Naive thymus-derived CD4-positive, alpha-beta T cell (primary cell): ENCODE results near the gene CORO2B. TPM values are rescaled to one million over a fixed set of nuclear protein-coding genes. Genes with fewer than 3 reads are reported as not detected.

Source experiments
- ATAC-seq: fragments of 150-1000 bp; cut with Tn5 transposase; 2 replicates; pipeline ENCODE4 v1.10.0; 2021; ENCODE audit warnings: mild to moderate bottlenecking, moderate library complexity
- CTCF ChIA-PET: fragments of 350-600 bp; sonication (Branson Sonifier 250); formaldehyde crosslinking; loops from one replicate; lab custom pipeline; 2021; ENCODE audit warnings: antibody characterized with exemption; lab: Charles Lee
- POLR2A ChIA-PET: fragments of 350-600 bp; sonication (Branson Sonifier 250); formaldehyde crosslinking; loops from one replicate; lab custom pipeline; 2021; ENCODE audit warnings: antibody characterized with exemption, inconsistent platforms; lab: Charles Lee
- DNase-seq, 9 donors: peaks; one replicate each; pipeline versions ENCODE4 v3.0.0 to v3.0.0-alpha.2; 2020 to 2022; ENCODE audit warnings: mixed read lengths in 1 of 9
- H3K27ac ChIP-seq: one replicate; pipeline ENCODE4 v1.7.0; 2013; ENCODE audit warnings: mild to moderate bottlenecking, low read depth, low read length, moderate library complexity
- H3K27me3 ChIP-seq, 2 donors: one replicate each; pipeline ENCODE4 v1.7.0; 2013; ENCODE audit warnings: low read length in 2 of 2, mild to moderate bottlenecking in 2 of 2, moderate library complexity in 2 of 2; ENCODE audit not compliant: control insufficient read depth in 2 of 2, insufficient read depth in 2 of 2
- H3K36me3 ChIP-seq, 3 experiments: 1 replicate in 2 of 3; 2 replicates in 1 of 3; pipeline ENCODE4 v1.7.0; 2013; ENCODE audit warnings: low read length in 3 of 3, mild to moderate bottlenecking in 3 of 3, moderate library complexity in 1 of 3; ENCODE audit not compliant: insufficient read depth in 3 of 3, control insufficient read depth in 2 of 3
- H3K4me1 ChIP-seq, 2 donors: one replicate each; pipeline ENCODE4 v1.7.0; 2013; ENCODE audit warnings: low read length in 2 of 2, mild to moderate bottlenecking in 2 of 2, moderate library complexity in 1 of 2; ENCODE audit not compliant: control insufficient read depth in 2 of 2, insufficient read depth in 2 of 2
- H3K4me3 ChIP-seq: 2 replicates; pipeline ENCODE4 v1.7.0; 2013; ENCODE audit warnings: mild to moderate bottlenecking, low read length
- H3K9me3 ChIP-seq, 3 experiments: 1 replicate in 2 of 3; 2 replicates in 1 of 3; pipeline ENCODE4 v1.7.0; 2013; ENCODE audit warnings: low read length in 3 of 3; ENCODE audit not compliant: control insufficient read depth in 2 of 3
- H3K27ac Mint-ChIP-seq, 9 donors: one replicate each; pipeline ENCODE4 v1.8.0; 2020 to 2022; ENCODE audit warnings: mixed read lengths in 9 of 9, mild to moderate bottlenecking in 8 of 9, moderate library complexity in 5 of 9, inconsistent platforms in 2 of 9
- H3K27me3 Mint-ChIP-seq, 5 donors: one replicate each; pipeline ENCODE4 v1.8.0; 2021 to 2022; ENCODE audit warnings: mixed read lengths in 5 of 5, mild to moderate bottlenecking in 1 of 5
- H3K36me3 Mint-ChIP-seq, 5 donors: one replicate each; pipeline ENCODE4 v1.8.0; 2020 to 2022; ENCODE audit warnings: mixed read lengths in 5 of 5, mild to moderate bottlenecking in 3 of 5, inconsistent platforms in 1 of 5
- H3K4me1 Mint-ChIP-seq, 7 donors: one replicate each; pipeline ENCODE4 v1.8.0; 2020 to 2022; ENCODE audit warnings: mixed read lengths in 7 of 7, mild to moderate bottlenecking in 3 of 7, inconsistent platforms in 1 of 7
- H3K4me3 Mint-ChIP-seq, 10 donors: one replicate each; pipeline ENCODE4 v1.8.0; 2020 to 2022; ENCODE audit warnings: mild to moderate bottlenecking in 10 of 10, mixed read lengths in 10 of 10, moderate library complexity in 6 of 10, inconsistent platforms in 2 of 10
- H3K9me3 Mint-ChIP-seq, 11 donors: one replicate each; pipeline ENCODE4 v1.8.0; 2020 to 2022; ENCODE audit warnings: mixed read lengths in 11 of 11, mild to moderate bottlenecking in 4 of 11, inconsistent platforms in 1 of 11, moderate library complexity in 1 of 11
- intact Hi-C, 2 donors: fragments of 100-400 bp; cut with micrococcal nuclease; formaldehyde crosslinking; loops; one replicate each; pipeline ENCODE4 v1.15.1; 2023
- polyA plus RNA-seq, 2 donors: library from polyadenylated mRNA; unstranded; fragments of 300-500 nt; fragmentation: Illumina TruSeq; gene quantifications; one replicate each; pipeline ENCODE4 v1.2.3, GENCODE V29; 2021
- total RNA-seq, 6 experiments: library from RNA in 5 of 6; stranded (reverse) in 5 of 6; gene quantifications; 1 replicate in 5 of 6; 2 replicates in 1 of 6; pipeline ENCODE4 v1.2.3 and lab custom pipeline; 2021 to 2026

Gene CORO2B
- total and polyA plus RNA-seq, 7 experiments from 2014 or later, result 0.15 TPM; not detected in 6

DNA sequence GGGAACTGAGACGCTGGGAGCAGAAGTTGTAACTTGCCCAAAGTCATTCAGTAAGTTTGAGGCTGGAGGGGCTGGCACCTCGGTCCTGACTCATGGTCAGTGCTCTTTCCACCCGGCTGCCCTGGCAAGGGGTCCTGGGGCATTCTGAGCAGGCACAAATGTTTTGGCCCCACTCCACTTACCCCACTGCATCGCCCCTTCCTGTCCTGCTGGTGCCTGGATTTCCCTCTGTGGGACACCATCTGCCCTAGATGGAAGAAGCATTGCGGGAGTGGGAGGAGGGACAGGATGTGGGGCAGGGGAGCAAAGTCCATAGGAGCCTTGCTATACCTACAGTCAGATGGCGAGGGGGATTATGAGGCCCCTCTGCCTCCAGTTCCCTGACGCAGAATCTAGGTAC, 4.5 kb downstream of the CORO2B start:
- Histone ChIP-seq H3K9me3 (no peaks in the 10 kb centered on the region), H3K4me1 (no peaks in the 10 kb centered on the region), H3K36me3 (no peaks in the 10 kb centered on the region), H3K4me3 (no peak overlapping the region), H3K27ac (no peak overlapping the region), H3K27me3 (peaks cover 0 to 2% of the 10 kb centered on the region in 2 donors)
- H3K4me3 Mint-ChIP-seq, result no peak overlapping the region
- ChIA-PET CTCF (no interaction called here), POLR2A (no interaction called here)
- H3K27ac Mint-ChIP-seq, result no peak overlapping the region
- no peaks in the 10 kb centered on the region for H3K9me3 Mint-ChIP-seq
- peaks cover 5 to 26% (median 14%) of the 10 kb centered on the region in 5 donors for H3K27me3 Mint-ChIP-seq
- DNase-seq (no peak), ATAC-seq (no peak)
- intact Hi-C loops, result no loop called here
- H3K36me3 Mint-ChIP-seq, result no peaks in the 10 kb centered on the region
- H3K4me1 Mint-ChIP-seq, result peaks cover 5 to 11% (median 7%) of the 10 kb centered on the region in 7 donors

- H3K9me3 Mint-ChIP-seq, result no peaks in the 10 kb centered on the region
- ChIA-PET CTCF (interaction anchor here (0.6 kb wide), 1 partner anchor 501 kb away, joined by 3 read pairs; no protein-coding TSS in a partner anchor), POLR2A (interaction anchor here (0.6 kb wide), 1 partner anchor 8 kb away, joined by 3 read pairs; no protein-coding TSS in a partner anchor)
- H3K36me3 Mint-ChIP-seq, result no peaks in the 10 kb centered on the region
- Histone ChIP-seq H3K4me3 (no peak overlapping the region), H3K27ac (no peak overlapping the region), H3K4me1 (no peaks in the 10 kb centered on the region), H3K36me3 (no peaks in the 10 kb centered on the region), H3K27me3 (no peaks in the 10 kb centered on the region), H3K9me3 (no peaks in the 10 kb centered on the region)
- H3K4me3 Mint-ChIP-seq, result no peak overlapping the region
- DNase-seq (no peak), ATAC-seq (no peak)
- intact Hi-C loops, result no loop called here
- H3K27me3 Mint-ChIP-seq, result peaks cover 5 to 26% (median 14%) of the 10 kb centered on the region in 5 donors
- H3K4me1 Mint-ChIP-seq, result peaks cover 6 to 11% (median 8%) of the 10 kb centered on the region in 7 donors
- no peak overlapping the region for H3K27ac Mint-ChIP-seq
These were observed 5.4 kb downstream of the CORO2B start for GRCh38 chr15:68583936-68584755.

- DNase-seq (no peak), ATAC-seq (no peak)
- no peak overlapping the region for H3K4me3 Mint-ChIP-seq
- H3K9me3 Mint-ChIP-seq, result no peaks in the 10 kb centered on the region
- H3K27me3 Mint-ChIP-seq, result peaks cover 5 to 19% (median 8%) of the 10 kb centered on the region in 5 donors
- H3K36me3 Mint-ChIP-seq, result no peaks in the 10 kb centered on the region
- no peak overlapping the region for H3K4me3 ChIP-seq
- no peaks in the 10 kb centered on the region for H3K4me1 ChIP-seq
- CTCF ChIA-PET, result interaction anchor here (0.6 kb wide), 1 partner anchor 501 kb away, joined by 3 read pairs; no protein-coding TSS in a partner anchor
- POLR2A ChIA-PET, result no interaction called here
- no peak overlapping the region for H3K27ac ChIP-seq
- H3K27ac Mint-ChIP-seq, result no peak overlapping the region
- H3K27me3 ChIP-seq, result no peaks in the 10 kb centered on the region
- H3K9me3 ChIP-seq, result no peaks in the 10 kb centered on the region
- peaks cover 2 to 11% (median 8%) of the 10 kb centered on the region in 7 donors for H3K4me1 Mint-ChIP-seq
- intact Hi-C loops, result no loop called here
- no peaks in the 10 kb centered on the region for H3K36me3 ChIP-seq
These were observed 6.2 kb downstream of the CORO2B start for GRCh38 chr15:68584756-68585573.

DNA sequence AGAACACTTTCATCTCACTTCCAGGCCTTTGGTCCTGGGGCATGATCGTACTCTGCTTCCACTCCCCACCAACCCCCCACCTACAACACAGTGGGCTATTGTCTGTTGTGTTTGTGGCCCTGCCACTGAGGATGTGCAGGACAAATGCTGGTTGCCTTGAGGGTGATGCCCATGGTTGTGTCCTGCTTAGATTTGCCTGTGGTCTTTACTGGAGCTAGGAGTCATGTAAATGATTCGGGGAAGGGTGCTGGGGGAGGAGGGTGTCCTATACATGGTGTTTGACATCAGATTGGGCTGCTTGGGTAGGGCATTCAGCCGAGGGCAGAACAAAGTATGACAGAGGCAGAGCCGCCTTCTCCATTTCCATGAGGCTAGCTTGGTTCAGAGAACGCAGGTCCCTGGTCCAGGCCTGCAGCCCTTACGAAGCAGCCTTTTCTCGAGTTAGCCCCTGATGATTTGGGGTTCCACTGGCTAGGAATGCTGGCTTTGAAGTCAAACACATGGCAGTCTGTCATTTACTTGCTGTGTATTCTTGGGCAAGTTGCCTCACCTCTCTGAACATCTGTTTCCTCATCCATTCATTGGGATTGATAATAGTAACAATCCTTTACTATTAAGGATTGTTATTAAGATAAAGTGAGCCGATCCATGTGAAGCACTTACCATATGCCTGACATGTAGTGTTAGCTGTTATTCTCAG, 6.9 kb downstream of the CORO2B start:
- no peak overlapping the region for H3K4me3 ChIP-seq
- POLR2A ChIA-PET, result no interaction called here
- Mint-ChIP-seq H3K27me3 (peaks cover under 1 to 12% (median 5%) of the 10 kb centered on the region in 5 donors), H3K4me1 (peaks cover 2 to 11% (median 8%) of the 10 kb centered on the region in 7 donors), H3K27ac (peak overlapping the region in 1 of 9 donors; percentile 17), H3K9me3 (no peaks in the 10 kb centered on the region), H3K36me3 (no peaks in the 10 kb centered on the region), H3K4me3 (no peak overlapping the region)
- H3K9me3 ChIP-seq, result no peaks in the 10 kb centered on the region
- DNase-seq, result no peak
- intact Hi-C loops, result no loop called here
- H3K4me1 ChIP-seq, result no peaks in the 10 kb centered on the region
- H3K36me3 ChIP-seq, result no peaks in the 10 kb centered on the region
- no peak for ATAC-seq
- CTCF ChIA-PET, result no interaction called here
- H3K27me3 ChIP-seq, result no peaks in the 10 kb centered on the region
- H3K27ac ChIP-seq, result no peak overlapping the region

DNA sequence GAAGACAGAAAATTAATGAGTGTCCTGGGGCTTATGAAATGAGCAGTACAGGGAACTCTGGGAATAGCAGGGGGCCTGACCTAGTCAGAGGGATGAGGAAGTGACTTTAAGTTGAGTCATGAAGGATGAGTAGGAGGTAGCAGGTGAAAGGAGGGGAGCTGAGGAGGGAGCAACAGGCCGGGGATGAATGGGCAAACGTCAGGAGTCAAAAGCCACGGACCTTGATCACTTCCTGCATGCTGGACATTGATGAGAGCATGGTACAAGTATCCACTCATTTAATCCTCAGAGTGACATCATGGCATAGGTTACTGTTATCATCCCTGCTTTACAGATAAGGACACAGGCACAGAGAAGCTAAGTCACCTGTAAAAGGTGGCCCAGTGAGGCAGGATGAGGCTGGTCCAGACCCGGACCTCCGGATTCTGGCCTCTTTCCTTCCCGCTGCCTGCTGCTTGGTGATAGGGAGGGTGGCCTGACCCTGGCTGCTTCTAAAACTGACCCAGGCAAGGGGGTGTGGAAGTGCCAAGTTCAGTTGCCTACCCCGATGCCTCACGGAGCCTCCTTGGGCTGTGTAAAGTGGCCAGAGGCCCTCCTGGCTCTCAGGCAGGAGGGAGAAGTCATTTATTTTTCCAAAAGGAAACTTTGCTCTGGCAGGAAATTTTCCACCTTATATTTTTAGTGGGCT, 7.6 kb downstream of the CORO2B start:
- Histone ChIP-seq H3K36me3 (no peaks in the 10 kb centered on the region), H3K27ac (no peak overlapping the region), H3K4me3 (no peak overlapping the region), H3K27me3 (no peaks in the 10 kb centered on the region), H3K9me3 (no peaks in the 10 kb centered on the region), H3K4me1 (no peaks in the 10 kb centered on the region)
- ATAC-seq, result no peak
- peaks cover 0 to 9% (median 3%) of the 10 kb centered on the region in 5 donors for H3K27me3 Mint-ChIP-seq
- POLR2A ChIA-PET, result no interaction called here
- CTCF ChIA-PET, result no interaction called here
- H3K4me1 Mint-ChIP-seq, result peaks cover 2 to 11% (median 8%) of the 10 kb centered on the region in 7 donors
- no peaks in the 10 kb centered on the region for H3K9me3 Mint-ChIP-seq
- intact Hi-C loops, result no loop called here
- H3K36me3 Mint-ChIP-seq, result no peaks in the 10 kb centered on the region
- no peak overlapping the region for H3K4me3 Mint-ChIP-seq
- DNase-seq, result no peak
- H3K27ac Mint-ChIP-seq, result peak overlapping the region in 1 of 9 donors; percentile 17

DNA sequence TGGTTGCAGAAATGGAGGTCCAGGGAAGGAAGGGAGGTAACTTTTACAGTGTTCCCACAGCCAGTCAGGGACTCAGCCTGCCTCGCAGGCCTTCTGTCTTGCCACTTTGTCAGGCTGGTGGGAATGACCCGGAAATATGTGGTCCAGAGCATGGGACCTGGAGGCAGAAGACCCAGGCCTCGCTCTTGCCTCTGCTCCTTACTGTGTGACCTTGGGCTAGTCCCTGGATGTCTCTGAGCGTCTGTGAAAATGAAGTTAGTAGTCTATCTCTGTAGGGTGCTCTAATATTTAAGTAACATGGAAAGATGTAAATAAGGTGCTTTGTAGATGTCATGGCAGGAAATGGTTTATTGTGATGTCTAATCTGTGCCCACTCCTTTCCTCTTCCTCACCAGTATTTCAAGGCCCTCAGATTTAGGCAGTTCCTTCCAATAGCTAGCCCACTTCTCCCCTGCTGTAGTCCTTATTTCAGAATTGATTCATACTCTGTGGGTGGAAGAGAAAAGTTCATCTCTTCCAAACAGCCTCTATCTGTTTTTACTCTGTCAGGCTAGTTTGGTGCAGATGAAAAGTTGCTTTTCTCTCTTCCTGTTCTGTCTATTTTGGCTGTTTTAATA, 9.1 kb downstream of the CORO2B start:
- Histone ChIP-seq H3K9me3 (no peaks in the 10 kb centered on the region), H3K4me3 (no peak overlapping the region), H3K36me3 (no peaks in the 10 kb centered on the region), H3K27me3 (no peaks in the 10 kb centered on the region), H3K4me1 (no peaks in the 10 kb centered on the region), H3K27ac (no peak overlapping the region)
- H3K27me3 Mint-ChIP-seq, result peaks cover 0 to 5% (median 0%) of the 10 kb centered on the region in 5 donors
- H3K27ac Mint-ChIP-seq, result no peak overlapping the region
- H3K4me1 Mint-ChIP-seq, result peaks cover 2 to 11% (median 8%) of the 10 kb centered on the region in 7 donors
- ATAC-seq, result no peak
- no peak overlapping the region for H3K4me3 Mint-ChIP-seq
- intact Hi-C loops, result no loop called here
- ChIA-PET CTCF (no interaction called here), POLR2A (no interaction called here)
- no peak for DNase-seq
- H3K9me3 Mint-ChIP-seq, result no peaks in the 10 kb centered on the region
- H3K36me3 Mint-ChIP-seq, result no peaks in the 10 kb centered on the region
